ENCODE measurements around the gene ATP2B3. TPM values are rescaled to one million over a fixed set of nuclear protein-coding genes. Genes with fewer than 3 reads are reported as not detected.

Gene ATP2B3
- total RNA-seq, 4 donors from 2014 or later = not detected

- Histone ChIP-seq H3K27me3 (no peaks in the 10 kb centered on the region), H3K9me3 (no peaks in the 10 kb centered on the region), H3K4me3 (no peak overlapping the region), H3K27ac (no peak overlapping the region), H3K4me1 (peaks cover 32% of the 10 kb centered on the region), H3K36me3 (no peaks in the 10 kb centered on the region)
- TF ChIP-seq POLR2A (IDR thresholded peaks at IDR 0.05) = no peak
- TF ChIP-seq POLR2AphosphoS5 (IDR thresholded peaks at IDR 0.05) = no peak
- TF ChIP-seq EP300 (IDR thresholded peaks at IDR 0.05) = no peak
- TF ChIP-seq, protein P1, sequence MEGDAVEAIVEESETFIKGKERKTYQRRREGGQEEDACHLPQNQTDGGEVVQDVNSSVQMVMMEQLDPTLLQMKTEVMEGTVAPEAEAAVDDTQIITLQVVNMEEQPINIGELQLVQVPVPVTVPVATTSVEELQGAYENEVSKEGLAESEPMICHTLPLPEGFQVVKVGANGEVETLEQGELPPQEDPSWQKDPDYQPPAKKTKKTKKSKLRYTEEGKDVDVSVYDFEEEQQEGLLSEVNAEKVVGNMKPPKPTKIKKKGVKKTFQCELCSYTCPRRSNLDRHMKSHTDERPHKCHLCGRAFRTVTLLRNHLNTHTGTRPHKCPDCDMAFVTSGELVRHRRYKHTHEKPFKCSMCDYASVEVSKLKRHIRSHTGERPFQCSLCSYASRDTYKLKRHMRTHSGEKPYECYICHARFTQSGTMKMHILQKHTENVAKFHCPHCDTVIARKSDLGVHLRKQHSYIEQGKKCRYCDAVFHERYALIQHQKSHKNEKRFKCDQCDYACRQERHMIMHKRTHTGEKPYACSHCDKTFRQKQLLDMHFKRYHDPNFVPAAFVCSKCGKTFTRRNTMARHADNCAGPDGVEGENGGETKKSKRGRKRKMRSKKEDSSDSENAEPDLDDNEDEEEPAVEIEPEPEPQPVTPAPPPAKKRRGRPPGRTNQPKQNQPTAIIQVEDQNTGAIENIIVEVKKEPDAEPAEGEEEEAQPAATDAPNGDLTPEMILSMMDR (IDR thresholded peaks at IDR 0.05) = no peak
- 45% methylated on average over 4 of the region's 13 CpGs for WGBS
- DNase-seq (ENCODE audit: low spot score in 2 of 2) = no peak
Observed at GRCh38 chrX:153481043-153481442, 36.4 kb upstream of the ATP2B3 start.

- no peak for DNase-seq (ENCODE audit: low spot score in 2 of 2)
- H3K27ac ChIP-seq = no peak overlapping the region
- no peaks in the 10 kb centered on the region for H3K27me3 ChIP-seq
- H3K4me3 ChIP-seq = no peak overlapping the region
- TF ChIP-seq POLR2A (IDR thresholded peaks at IDR 0.05) (no peak), EP300 (IDR thresholded peaks at IDR 0.05) (no peak), POLR2AphosphoS5 (IDR thresholded peaks at IDR 0.05) (no peak)
- TF ChIP-seq, protein P1 (IDR thresholded peaks at IDR 0.05) = no peak
- WGBS = 80% methylated on average over 2 of the region's 23 CpGs
- no peaks in the 10 kb centered on the region for H3K9me3 ChIP-seq
- peaks cover 26% of the 10 kb centered on the region for H3K4me1 ChIP-seq
- no peaks in the 10 kb centered on the region for H3K36me3 ChIP-seq
Observed at GRCh38 chrX:153482376-153483015, 34.9 kb upstream of the ATP2B3 start.

GRCh38 chrX:153485396-153486080 lies 31.9 kb upstream of the ATP2B3 start:
- H3K27ac ChIP-seq = no peak overlapping the region
- no peaks in the 10 kb centered on the region for H3K36me3 ChIP-seq
- no peak for TF ChIP-seq POLR2A (IDR thresholded peaks at IDR 0.05)
- TF ChIP-seq, protein P1 (IDR thresholded peaks at IDR 0.05) = no peak
- no peak for TF ChIP-seq POLR2AphosphoS5 (IDR thresholded peaks at IDR 0.05)
- no peak for TF ChIP-seq EP300 (IDR thresholded peaks at IDR 0.05)
- peaks cover 29% of the 10 kb centered on the region for H3K4me1 ChIP-seq
- H3K9me3 ChIP-seq = no peaks in the 10 kb centered on the region
- no peak for DNase-seq (ENCODE audit: low spot score in 2 of 2)
- no peak overlapping the region for H3K4me3 ChIP-seq
- H3K27me3 ChIP-seq = no peaks in the 10 kb centered on the region
- WGBS = 90% methylated on average over 17 of the region's 30 CpGs

GRCh38 chrX:153486171-153486570 lies 31.3 kb upstream of the ATP2B3 start:
- Histone ChIP-seq H3K4me3 (no peak overlapping the region), H3K4me1 (peaks cover 26% of the 10 kb centered on the region), H3K27me3 (no peaks in the 10 kb centered on the region), H3K9me3 (no peaks in the 10 kb centered on the region), H3K27ac (no peak overlapping the region), H3K36me3 (no peaks in the 10 kb centered on the region)
- DNase-seq (ENCODE audit: low spot score in 2 of 2) = no peak
- TF ChIP-seq EP300 (IDR thresholded peaks at IDR 0.05) = no peak
- no peak for TF ChIP-seq POLR2A (IDR thresholded peaks at IDR 0.05)
- TF ChIP-seq POLR2AphosphoS5 (IDR thresholded peaks at IDR 0.05) = no peak
- TF ChIP-seq, protein P1 (IDR thresholded peaks at IDR 0.05) = no peak
- WGBS = 81% methylated on average over 7 of the region's 10 CpGs

DNA sequence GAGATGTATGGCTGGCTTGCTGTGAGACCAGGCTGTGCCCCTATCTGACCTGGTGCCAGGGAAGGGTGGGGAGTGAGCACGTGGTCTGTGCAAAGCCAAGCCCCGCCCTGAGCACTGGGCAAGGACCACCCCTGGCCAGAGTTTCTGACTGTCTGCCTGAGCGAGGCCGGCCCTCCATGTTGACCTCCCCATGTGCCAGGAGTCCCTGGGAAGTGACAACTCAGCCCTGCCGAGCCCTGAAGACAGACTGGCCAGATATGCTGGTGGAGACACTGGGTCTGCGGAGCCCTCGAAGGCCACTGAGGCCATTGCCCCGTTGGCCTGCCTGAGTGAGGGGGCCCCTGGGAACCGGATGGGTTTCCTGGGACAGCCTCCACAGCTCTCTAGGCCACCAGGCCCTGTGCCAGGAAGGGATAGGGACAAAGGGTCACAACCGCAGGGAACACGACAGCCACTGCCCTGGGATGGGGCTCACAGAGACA lies 29.8 kb upstream of the ATP2B3 start:
- TF ChIP-seq POLR2AphosphoS5 (IDR thresholded peaks at IDR 0.05) = no peak
- no peak for TF ChIP-seq EP300 (IDR thresholded peaks at IDR 0.05)
- TF ChIP-seq POLR2A (IDR thresholded peaks at IDR 0.05) = no peak
- TF ChIP-seq, protein P1 (IDR thresholded peaks at IDR 0.05) = no peak
- no peak for DNase-seq (ENCODE audit: low spot score in 2 of 2)
- H3K4me1 ChIP-seq = peaks cover 29% of the 10 kb centered on the region
- H3K36me3 ChIP-seq = no peaks in the 10 kb centered on the region
- no peak overlapping the region for H3K27ac ChIP-seq
- no peaks in the 10 kb centered on the region for H3K9me3 ChIP-seq
- H3K27me3 ChIP-seq = no peaks in the 10 kb centered on the region
- WGBS = 60% methylated on average over 8 of the region's 11 CpGs
- no peak overlapping the region for H3K4me3 ChIP-seq

Data from suprapubic skin (tissue), 4 donors.